ENCODE measurements around the gene CES3.

CES3 gene

GRCh38 chr16:66961065-66961744 is at the start of gene CES3:
Gene CES3 (plus strand): TSS chr16:66961266. CDS start chr16:66961308, 42 bp downstream.
- DNase-seq = peak; percentile 57

GRCh38 chr16:66911801-66912200 is 49.3 kb upstream of the CES3 start:
- DNase-seq = no peak

- DNase-seq = no peak
Measured at GRCh38 chr16:66913081-66913480, 48.0 kb upstream of the CES3 start.

GRCh38 chr16:66913711-66914110 is 47.4 kb upstream of the CES3 start:
- no peak for DNase-seq

GRCh38 chr16:66914541-66914940 is 46.5 kb upstream of the CES3 start:
- no peak for DNase-seq

- DNase-seq = no peak
Measured at GRCh38 chr16:66915041-66915440, 46.0 kb upstream of the CES3 start.

GRCh38 chr16:66916518-66916917 is 44.5 kb upstream of the CES3 start:
- DNase-seq = no peak

- no peak for DNase-seq
Measured at GRCh38 chr16:66917741-66918140, 43.3 kb upstream of the CES3 start.

GRCh38 chr16:66918355-66918754 is 42.7 kb upstream of the CES3 start:
- DNase-seq = no peak

GRCh38 chr16:66918803-66919568 is 42.1 kb upstream of the CES3 start, which contains the start of gene CDH16:
Gene CDH16 (minus strand): TSS chr16:66918885. CDS start chr16:66918065, 820 bp downstream.
- no peak for DNase-seq

GRCh38 chr16:66919569-66920298 is 41.3 kb upstream of the CES3 start:
- no peak for DNase-seq

GRCh38 chr16:66920299-66920590 is 40.8 kb upstream of the CES3 start:
- no peak for DNase-seq

GRCh38 chr16:66920924-66921680 is 40.0 kb upstream of the CES3 start:
- DNase-seq = no peak

GRCh38 chr16:66921729-66922450 is 39.2 kb upstream of the CES3 start:
- no peak for DNase-seq

- peak; percentile 13 for DNase-seq
Measured at GRCh38 chr16:66923247-66923731, 37.8 kb upstream of the CES3 start.

GRCh38 chr16:66923866-66924265 is 37.2 kb upstream of the CES3 start:
- no peak for DNase-seq

GRCh38 chr16:66924527-66925321 is 36.3 kb upstream of the CES3 start:
- DNase-seq = no peak

GRCh38 chr16:66925322-66925840 is 35.7 kb upstream of the CES3 start, which contains the start of gene RRAD:
Gene RRAD (minus strand): TSS chr16:66925535. CDS start chr16:66925179, 356 bp downstream.
- no peak for DNase-seq

GRCh38 chr16:66926171-66926947 is 34.7 kb upstream of the CES3 start:
- DNase-seq = no peak

GRCh38 chr16:66926961-66927436 is 34.1 kb upstream of the CES3 start:
- no peak for DNase-seq

Data from NCI-H1436 treated with DMSO at 0.1 percent for 48 hours (cell line).